GM23248 (cell line): ENCODE results near the gene LNPK. TPM values are rescaled to one million over a fixed set of nuclear protein-coding genes. Genes with fewer than 3 reads are reported as not detected.
"Not testable (repeated sequence)": the region's sequence is repeated elsewhere in the genome, so short reads cannot be mapped to it uniquely, and the experiment has no call there.

Experiments used
- DNase-seq: peaks from one replicate; pipeline ENCODE4 v3.0.0-alpha.2; 2015
- H2AFZ ChIP-seq: fragments of 200-600 bp; sonication (generic); 2 replicates; pipeline ENCODE4 v1.6.1; 2016; ENCODE audit warnings: antibody characterized with exemption
- H3F3A ChIP-seq: fragments of 200-600 bp; sonication (generic); 2 replicates; pipeline ENCODE4 v1.6.1; 2016; ENCODE audit warnings: mild to moderate bottlenecking, antibody characterized with exemption, mixed run types; ENCODE audit not compliant: insufficient read depth
- H3K27ac ChIP-seq: fragments of 200-600 bp; sonication (generic); 2 replicates; pipeline ENCODE4 v1.5.1; 2016; ENCODE audit warnings: mild to moderate bottlenecking
- H3K27me3 ChIP-seq: fragments of 200-600 bp; sonication (generic); replicated peaks from 2 replicates; pipeline ENCODE4 v1.6.1; 2016; ENCODE audit warnings: mild to moderate bottlenecking; ENCODE audit not compliant: insufficient read depth
- H3K36me3 ChIP-seq: fragments of 200-600 bp; sonication (generic); 2 replicates; pipeline ENCODE4 v1.6.1; 2016; ENCODE audit warnings: low read depth, mild to moderate bottlenecking
- H3K4me1 ChIP-seq: fragments of 200-600 bp; sonication (generic); 2 replicates; pipeline ENCODE4 v1.6.1; 2016; ENCODE audit warnings: mild to moderate bottlenecking; ENCODE audit not compliant: insufficient read depth
- H3K4me2 ChIP-seq: fragments of 200-600 bp; sonication (generic); one replicate; pipeline ENCODE4 v1.6.1; 2016; ENCODE audit warnings: mild to moderate bottlenecking; ENCODE audit not compliant: unreplicated experiment
- H3K4me3 ChIP-seq: fragments of 200-600 bp; sonication (generic); 2 replicates; pipeline ENCODE4 v1.5.1; 2016; ENCODE audit warnings: mild to moderate bottlenecking
- H3K79me2 ChIP-seq: fragments of 200-600 bp; sonication (generic); 2 replicates; pipeline ENCODE4 v1.6.1; 2016; ENCODE audit warnings: mild to moderate bottlenecking; ENCODE audit not compliant: insufficient read depth
- H3K9ac ChIP-seq: fragments of 200-600 bp; sonication (generic); 2 replicates; pipeline ENCODE4 v1.6.1; 2016; ENCODE audit warnings: mild to moderate bottlenecking
- H3K9me2 ChIP-seq: fragments of 200-600 bp; sonication (generic); 2 replicates; pipeline ENCODE4 v1.6.1; 2016; ENCODE audit warnings: mixed run types, mild to moderate bottlenecking, moderate library complexity; ENCODE audit not compliant: insufficient read depth
- H3K9me3 ChIP-seq: fragments of 200-600 bp; sonication (generic); one replicate; pipeline ENCODE4 v1.6.1; 2017; ENCODE audit warnings: low read depth
- H4K20me1 ChIP-seq: fragments of 200-600 bp; sonication (generic); 2 replicates; pipeline ENCODE4 v1.6.0; 2016; ENCODE audit not compliant: insufficient read depth
- EZH2 ChIP-seq: fragments of 200-600 bp; sonication (generic); IDR thresholded peaks from 2 replicates; pipeline ENCODE4 v1.6.1; 2018; ENCODE audit warnings: antibody characterized with exemption, mild to moderate bottlenecking; ENCODE audit not compliant: insufficient read depth, poor library complexity, severe bottlenecking
- EZH2phosphoT487 ChIP-seq: fragments of 200-600 bp; sonication (generic); IDR thresholded peaks from 2 replicates; pipeline ENCODE4 v1.6.1; 2018; ENCODE audit warnings: antibody characterized with exemption, moderate library complexity, mild to moderate bottlenecking, low read depth; ENCODE audit not compliant: insufficient read depth
- WGBS, 2 experiments: methylation state at CpG; one replicate each; pipeline ENCODE4 v1.1.6; 2015 to 2017; ENCODE audit warnings: low lambda C conversion rate in 2 of 2, low coverage in 1 of 2; ENCODE audit errors: missing lambda C conversion rate in 2 of 2; 5-methylcytosine and 5-hydroxymethylcytosine counted together
- in situ Hi-C: fragments of 300-500 bp; cut with MboI; formaldehyde crosslinking; loops from 2 replicates; pipeline ENCODE4 v1.15.0; 2020
- polyA plus RNA-seq: library from polyadenylated mRNA; unstranded; fragments of >200 nt; fragmentation: Nextera tagmentation; extraction: Ambion mirVana; gene quantifications from 2 replicates; pipeline ENCODE4 v1.2.1, GENCODE V29; 2016
- total RNA-seq: library from RNA; depleted of rRNA; stranded (reverse); fragments of >200 nt; shearing (Covaris generic); gene quantifications from 2 replicates; pipeline ENCODE4 v1.2.3, GENCODE V29; 2014

Gene LNPK
- total and polyA plus RNA-seq, 2 experiments from 2014 or later: 66.1 to 68.3 TPM

GRCh38 chr2:175966839-175967238 is 35.2 kb downstream of the LNPK start:
- WGBS, 2 experiments: 99% methylated on average over 3 of the region's 3 CpGs
- Histone ChIP-seq H3K27me3 (no peaks in the 10 kb centered on the region), H3K4me2 (no peak overlapping the region), H3K27ac (no peak overlapping the region), H3K9me3 (no peaks in the 10 kb centered on the region), H3K79me2 (peaks cover 5% of the 10 kb centered on the region), H2AFZ (no peak overlapping the region), H4K20me1 (no peaks in the 10 kb centered on the region), H3K9ac (no peak overlapping the region), H3K4me3 (no peak overlapping the region), H3K4me1 (no peaks in the 10 kb centered on the region), H3K9me2 (no peaks in the 10 kb centered on the region), H3F3A (no peaks in the 10 kb centered on the region), H3K36me3 (peaks cover 38% of the 10 kb centered on the region)
- in situ Hi-C loops: no loop called here
- no peak for TF ChIP-seq EZH2
- no peak for TF ChIP-seq EZH2phosphoT487
- no peak for DNase-seq

GRCh38 chr2:175965773-175966172 is 36.3 kb downstream of the LNPK start:
- in situ Hi-C loops: no loop called here
- H3K4me2 ChIP-seq: no peak overlapping the region
- no peak for TF ChIP-seq EZH2phosphoT487
- no peak for TF ChIP-seq EZH2
- H3K27me3 ChIP-seq: no peaks in the 10 kb centered on the region
- H3K79me2 ChIP-seq: peaks cover 5% of the 10 kb centered on the region
- no peak for DNase-seq
- H3K9me3 ChIP-seq: no peaks in the 10 kb centered on the region
- 98 to 100% methylated on average over 3 of the region's 3 CpGs for WGBS, 2 experiments
- no peaks in the 10 kb centered on the region for H4K20me1 ChIP-seq
- no peak overlapping the region for H3K9ac ChIP-seq
- no peak overlapping the region for H3K4me3 ChIP-seq
- H3K27ac ChIP-seq: no peak overlapping the region
- H2AFZ ChIP-seq: no peak overlapping the region
- H3K4me1 ChIP-seq: no peaks in the 10 kb centered on the region
- no peaks in the 10 kb centered on the region for H3K9me2 ChIP-seq
- no peaks in the 10 kb centered on the region for H3F3A ChIP-seq
- H3K36me3 ChIP-seq: peaks cover 35% of the 10 kb centered on the region

DNA sequence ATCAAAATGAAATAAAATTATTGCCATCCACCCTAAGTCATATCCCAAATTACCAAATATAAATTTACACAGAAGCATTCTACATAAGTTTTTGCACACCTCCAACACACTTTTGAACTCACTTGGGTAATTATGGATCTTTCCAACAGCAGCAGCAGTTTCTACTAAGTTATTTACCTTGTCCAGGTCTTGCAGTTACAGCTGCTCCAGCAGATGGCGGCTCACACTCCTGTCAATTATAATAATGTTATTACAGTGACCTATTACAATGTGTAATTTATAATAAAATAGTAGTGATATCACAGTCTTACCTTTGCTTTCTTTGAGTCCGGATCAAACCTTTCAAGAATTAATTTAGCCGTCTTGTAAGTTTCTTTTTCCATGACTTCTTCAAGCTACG is 37.9 kb downstream of the LNPK start:
- Histone ChIP-seq H4K20me1 (no peaks in the 10 kb centered on the region), H3K4me3 (no peak overlapping the region), H3F3A (no peaks in the 10 kb centered on the region), H3K9me3 (no peaks in the 10 kb centered on the region), H3K4me1 (no peaks in the 10 kb centered on the region), H3K79me2 (peaks cover 5% of the 10 kb centered on the region; the same call in 1 of the 2 replicates), H3K4me2 (no peak overlapping the region), H3K27me3 (no peaks in the 10 kb centered on the region), H3K27ac (no peak overlapping the region), H3K9me2 (no peaks in the 10 kb centered on the region), H3K9ac (no peak overlapping the region), H2AFZ (no peak overlapping the region), H3K36me3 (peaks cover 32% of the 10 kb centered on the region)
- WGBS, 2 experiments: 95 to 96% methylated on average over 4 of the region's 4 CpGs
- no peak for TF ChIP-seq EZH2
- no peak for TF ChIP-seq EZH2phosphoT487
- in situ Hi-C loops: no loop called here
- no peak for DNase-seq

DNA sequence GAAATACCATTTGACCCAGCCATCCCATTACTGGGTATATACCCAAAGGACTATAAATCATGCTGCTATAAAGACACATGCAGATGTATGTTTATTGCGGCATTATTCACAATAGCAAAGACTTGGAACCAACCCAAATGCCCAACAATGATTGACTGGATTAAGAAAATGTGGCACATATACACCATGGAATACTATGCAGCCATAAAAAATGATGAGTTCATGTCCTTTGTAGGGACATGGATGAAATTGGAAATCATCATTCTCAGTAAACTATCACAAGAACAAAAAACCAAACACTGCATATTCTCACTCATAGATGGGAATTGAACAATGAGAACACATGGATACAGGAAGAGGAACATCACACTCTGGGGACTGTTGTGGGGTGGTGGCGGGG is 38.9 kb downstream of the LNPK start:
- H3K4me3 ChIP-seq, H4K20me1 ChIP-seq, in situ Hi-C loops, H3K27me3 ChIP-seq, H3K9me2 ChIP-seq, H3F3A ChIP-seq, H3K9ac ChIP-seq, H3K4me2 ChIP-seq, H3K4me1 ChIP-seq, H2AFZ ChIP-seq, H3K9me3 ChIP-seq, DNase-seq, H3K27ac ChIP-seq: not testable (repeated sequence)
- Histone ChIP-seq H3K36me3 (peaks cover 21% of the 10 kb centered on the region), H3K79me2 (peaks cover 10% of the 10 kb centered on the region)
- 93 to 100% methylated on average over 2 of the region's 2 CpGs for whole genome bisulfite sequencing, 2 experiments

GRCh38 chr2:175957845-175958244 is 44.2 kb downstream of the LNPK start:
- H3K27me3 ChIP-seq: no peaks in the 10 kb centered on the region
- H3K4me1 ChIP-seq: no peaks in the 10 kb centered on the region
- no peak overlapping the region for H3K4me3 ChIP-seq
- H2AFZ ChIP-seq: no peak overlapping the region
- no peaks in the 10 kb centered on the region for H4K20me1 ChIP-seq
- no peak overlapping the region for H3K27ac ChIP-seq
- TF ChIP-seq EZH2: no peak
- no peak for TF ChIP-seq EZH2phosphoT487
- no peaks in the 10 kb centered on the region for H3F3A ChIP-seq
- DNase-seq: no peak
- in situ Hi-C loops: no loop called here
- H3K9me3 ChIP-seq: no peaks in the 10 kb centered on the region
- H3K36me3 ChIP-seq: peaks cover 4% of the 10 kb centered on the region; the same call in 1 of the 2 replicates
- no peak overlapping the region for H3K4me2 ChIP-seq
- H3K79me2 ChIP-seq: peaks cover 6% of the 10 kb centered on the region
- H3K9ac ChIP-seq: no peak overlapping the region
- 95 to 99% methylated on average over 6 of the region's 6 CpGs for WGBS, 2 experiments
- H3K9me2 ChIP-seq: no peaks in the 10 kb centered on the region
